ENCODE measurements around the gene NFILZ.

GRCh38 chr19:8665468-8666213, 35.2 kb downstream of the NFILZ start:
- TF ChIP-seq, protein P1, sequence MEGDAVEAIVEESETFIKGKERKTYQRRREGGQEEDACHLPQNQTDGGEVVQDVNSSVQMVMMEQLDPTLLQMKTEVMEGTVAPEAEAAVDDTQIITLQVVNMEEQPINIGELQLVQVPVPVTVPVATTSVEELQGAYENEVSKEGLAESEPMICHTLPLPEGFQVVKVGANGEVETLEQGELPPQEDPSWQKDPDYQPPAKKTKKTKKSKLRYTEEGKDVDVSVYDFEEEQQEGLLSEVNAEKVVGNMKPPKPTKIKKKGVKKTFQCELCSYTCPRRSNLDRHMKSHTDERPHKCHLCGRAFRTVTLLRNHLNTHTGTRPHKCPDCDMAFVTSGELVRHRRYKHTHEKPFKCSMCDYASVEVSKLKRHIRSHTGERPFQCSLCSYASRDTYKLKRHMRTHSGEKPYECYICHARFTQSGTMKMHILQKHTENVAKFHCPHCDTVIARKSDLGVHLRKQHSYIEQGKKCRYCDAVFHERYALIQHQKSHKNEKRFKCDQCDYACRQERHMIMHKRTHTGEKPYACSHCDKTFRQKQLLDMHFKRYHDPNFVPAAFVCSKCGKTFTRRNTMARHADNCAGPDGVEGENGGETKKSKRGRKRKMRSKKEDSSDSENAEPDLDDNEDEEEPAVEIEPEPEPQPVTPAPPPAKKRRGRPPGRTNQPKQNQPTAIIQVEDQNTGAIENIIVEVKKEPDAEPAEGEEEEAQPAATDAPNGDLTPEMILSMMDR (IDR thresholded peaks at IDR 0.05; ENCODE audit: borderline replicate concordance, extremely low read depth, low read length, poor library complexity, severe bottlenecking) = no peak
- TF ChIP-seq EZH2 (IDR thresholded peaks at IDR 0.05; ENCODE audit: borderline replicate concordance, low read depth, low read length, severe bottlenecking) = no peak

Data from DND-41 (cell line).